HG03064 (cell line): ENCODE measurements around the gene ZFP57.
"Not testable (repeated sequence)": the region's sequence is repeated elsewhere in the genome, so short reads cannot be mapped to it uniquely, and the experiment has no call there.

Experiments used
- ATAC-seq: cut with Tn5 transposase; IDR thresholded peaks from one replicate; pipeline ENCODE4 v1.9.1; 2021; ENCODE audit warnings: low read depth; ENCODE audit not compliant: unreplicated experiment

Gene ZFP57

DNA sequence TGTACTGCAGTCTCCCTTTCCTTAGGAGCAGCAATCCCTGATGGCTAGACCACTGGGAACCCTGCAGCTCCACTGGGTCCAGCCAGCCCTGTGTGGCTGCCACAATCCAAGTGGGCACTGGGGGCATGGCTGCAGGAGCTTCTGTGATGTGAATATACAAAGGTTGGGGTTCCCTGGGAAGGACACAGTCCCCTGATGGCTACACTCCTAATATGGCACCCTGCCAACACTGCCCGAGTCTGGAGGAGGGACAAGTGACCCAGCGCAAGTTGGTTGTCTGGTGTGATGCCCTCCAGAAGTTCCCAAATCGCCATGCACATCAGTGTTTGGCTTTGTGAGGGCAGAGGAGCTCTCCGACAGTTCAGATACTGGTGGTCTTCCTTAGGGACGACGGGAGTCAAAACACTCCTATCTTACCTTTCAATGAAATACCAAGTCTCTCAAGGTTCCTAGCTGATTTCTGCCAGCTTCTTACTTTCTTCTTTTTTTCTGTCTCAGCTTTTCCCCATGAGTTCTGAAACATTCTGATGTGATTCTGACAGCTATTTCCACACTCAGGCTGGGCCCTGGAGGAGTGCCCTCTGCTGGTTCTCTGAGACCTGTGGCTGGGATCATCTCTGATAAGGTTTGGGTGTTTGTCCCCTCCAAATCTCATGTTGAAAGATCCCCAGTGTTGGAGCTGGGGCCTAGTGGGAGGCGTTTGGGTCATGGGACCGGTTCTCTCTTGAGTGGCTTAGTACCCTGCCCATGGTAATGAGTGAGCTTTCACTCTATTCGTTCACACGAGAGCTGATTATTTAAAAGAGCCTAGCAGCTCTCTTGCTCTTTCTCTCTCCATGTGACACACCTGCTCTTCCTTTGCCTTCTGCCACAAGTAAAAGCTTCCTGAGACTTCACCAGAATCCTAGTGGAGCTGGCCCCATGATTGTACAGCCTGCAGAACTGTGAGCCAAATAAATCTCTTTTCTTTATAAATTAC is 15.5 kb upstream of the ZFP57 start:
- no peak for ATAC-seq

DNA sequence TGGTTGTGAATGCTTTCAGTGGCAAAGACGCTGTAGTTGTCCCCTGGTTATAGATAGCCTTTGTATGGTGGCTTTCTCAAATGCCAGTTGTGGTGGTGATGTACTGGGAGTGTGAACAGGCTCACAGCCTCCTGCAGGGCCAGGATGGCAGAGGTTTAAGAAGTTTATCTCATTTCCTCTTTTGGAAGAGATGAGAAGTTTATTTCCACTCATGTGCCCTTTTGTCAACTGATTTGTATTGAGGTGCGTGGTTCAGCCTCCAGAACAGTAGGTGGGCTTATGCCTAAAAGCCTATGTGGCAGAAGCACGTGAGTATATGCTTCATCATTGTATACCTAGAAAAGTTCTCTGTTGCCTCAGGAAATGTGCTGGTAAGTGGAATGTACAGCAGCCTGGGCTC is 13.7 kb upstream of the ZFP57 start:
- no peak for ATAC-seq

DNA sequence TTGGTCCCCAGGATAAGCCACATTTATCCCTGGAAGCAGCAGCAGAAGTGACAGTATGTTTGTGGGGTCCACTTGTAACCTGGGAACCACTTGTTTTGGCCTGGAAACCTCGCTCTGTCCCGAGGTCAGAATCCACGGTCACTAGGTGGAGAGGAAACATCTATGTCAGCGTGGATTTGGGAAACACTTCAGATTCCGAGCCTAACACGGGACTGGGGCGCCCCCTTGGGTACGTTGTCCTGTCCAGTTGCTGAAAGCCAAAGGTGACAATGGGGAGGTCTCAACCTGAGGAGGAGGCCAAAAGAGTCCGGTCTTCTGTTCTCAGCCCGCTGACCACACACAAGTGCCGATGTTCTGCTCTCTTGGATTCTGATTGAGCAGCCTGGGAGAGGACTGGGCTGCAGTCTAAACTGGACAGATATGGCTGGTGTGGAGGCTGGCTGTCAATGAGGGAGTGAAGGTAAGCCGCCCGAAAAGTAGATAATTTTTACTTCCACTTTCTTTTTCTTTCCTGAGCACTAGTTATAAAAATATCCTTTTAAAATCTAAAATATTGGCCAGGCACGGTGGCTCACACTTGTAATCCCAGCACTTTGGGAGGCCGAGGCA is 4.9 kb upstream of the ZFP57 start:
- no peak for ATAC-seq

DNA sequence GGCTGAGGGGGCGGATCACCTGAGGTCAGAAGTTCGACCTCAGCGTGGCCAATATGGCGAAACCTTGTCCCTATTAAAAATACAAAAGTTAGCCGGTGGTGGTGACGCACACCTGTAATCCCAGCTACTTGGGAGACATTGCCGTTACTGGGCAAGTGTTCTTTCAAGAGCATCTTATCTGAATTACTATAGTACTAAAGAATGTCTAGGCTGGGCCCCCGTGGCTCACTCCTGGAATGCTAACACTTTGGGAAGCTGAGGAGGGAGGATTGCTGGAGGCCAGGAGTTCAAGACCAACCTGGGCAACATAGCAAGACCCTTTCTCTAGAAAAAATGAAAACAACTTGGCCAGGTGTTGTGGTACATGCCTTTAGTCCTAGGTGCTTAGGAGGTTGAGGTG is 859 bp upstream of the ZFP57 start:
- no peak for ATAC-seq

DNA sequence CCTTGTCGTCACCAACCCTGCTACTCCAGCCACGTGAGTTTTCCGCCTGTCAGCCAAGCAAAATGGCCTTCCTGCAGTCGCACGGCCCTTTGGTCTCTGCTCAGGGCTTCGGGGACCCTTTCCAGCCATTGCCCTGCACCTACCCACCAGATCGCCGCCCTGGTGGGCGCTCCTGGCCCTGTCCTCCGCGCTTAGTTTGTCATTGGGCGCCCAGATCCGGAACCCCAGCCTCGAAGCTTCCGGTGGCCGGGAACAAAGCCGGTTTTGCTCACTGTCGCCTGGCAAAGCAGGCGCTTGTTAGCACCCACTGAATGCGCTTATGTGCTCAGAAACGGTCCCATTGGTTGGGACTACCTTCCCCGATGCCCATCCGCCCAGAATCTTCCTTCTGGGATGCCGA is 536 bp downstream of the ZFP57 start:
- no peak for ATAC-seq

DNA sequence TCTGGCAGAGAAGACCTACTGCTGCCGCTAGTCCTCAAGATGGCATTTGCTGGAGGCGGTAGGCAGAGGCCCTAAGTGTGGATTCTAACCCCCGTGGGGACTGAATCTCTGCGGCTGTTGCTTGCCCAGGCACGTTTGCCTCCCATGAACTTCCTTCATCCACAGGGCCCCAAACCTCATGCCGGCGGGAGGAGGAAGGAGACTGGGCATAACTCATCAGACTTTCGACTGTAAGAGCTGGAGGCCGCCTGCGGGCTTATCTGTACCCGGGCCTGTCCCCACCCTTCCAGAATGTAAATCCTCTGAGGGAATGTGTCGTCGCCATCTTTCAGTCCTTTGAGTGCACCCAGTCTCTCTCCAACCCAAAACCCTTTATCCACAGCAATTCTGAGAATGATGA is 990 bp downstream of the ZFP57 start:
- no peak for ATAC-seq

DNA sequence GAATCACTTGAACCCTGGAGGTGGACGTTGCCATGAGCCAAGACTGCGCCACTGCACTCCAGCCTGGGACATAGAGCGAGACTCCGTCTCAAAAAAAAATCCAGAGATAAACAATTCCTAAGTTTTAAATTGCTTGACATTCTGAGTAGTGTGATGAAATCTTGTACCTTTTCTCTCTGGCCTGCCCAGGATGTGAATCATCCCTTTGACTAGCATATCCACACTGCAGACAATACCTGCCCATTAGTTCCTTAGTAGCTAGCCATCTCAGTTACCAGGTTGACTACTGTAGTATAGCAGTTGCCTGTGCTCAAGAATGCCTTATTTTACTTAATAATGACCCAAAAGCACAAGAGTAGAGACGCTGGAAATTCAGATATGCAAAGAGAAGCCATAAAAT is 2.8 kb downstream of the ZFP57 start:
- no peak for ATAC-seq

DNA sequence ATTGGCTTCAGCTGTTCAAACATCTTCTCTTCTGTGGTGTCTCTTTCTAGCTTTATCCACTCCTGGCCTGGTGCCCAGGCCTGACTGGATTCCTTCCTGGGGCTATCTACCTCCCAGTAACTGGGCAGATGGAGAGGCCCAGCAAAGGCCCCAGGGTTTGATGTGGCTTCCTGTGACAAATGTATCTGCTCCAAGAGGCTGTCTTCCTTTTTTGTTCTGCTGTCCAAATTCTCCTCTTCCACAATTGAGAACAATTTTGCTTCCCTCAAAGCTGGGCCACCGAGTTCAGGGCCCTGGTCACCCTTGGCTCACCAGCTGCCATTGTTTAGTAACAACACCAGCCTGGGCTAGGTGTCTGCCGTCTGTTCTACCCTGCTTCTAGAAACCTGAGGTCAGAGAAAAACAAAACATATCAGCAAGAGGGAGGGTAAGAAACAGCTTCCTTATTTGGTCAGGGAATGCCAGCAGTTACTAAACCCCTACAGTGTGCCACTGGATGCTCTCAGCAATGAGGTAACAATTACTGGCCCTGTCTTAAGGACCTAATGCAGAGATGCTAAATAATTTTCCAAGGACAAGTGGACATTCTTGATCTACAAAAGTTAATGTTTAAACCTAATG is 3.9 kb downstream of the ZFP57 start:
- ATAC-seq = no peak

DNA sequence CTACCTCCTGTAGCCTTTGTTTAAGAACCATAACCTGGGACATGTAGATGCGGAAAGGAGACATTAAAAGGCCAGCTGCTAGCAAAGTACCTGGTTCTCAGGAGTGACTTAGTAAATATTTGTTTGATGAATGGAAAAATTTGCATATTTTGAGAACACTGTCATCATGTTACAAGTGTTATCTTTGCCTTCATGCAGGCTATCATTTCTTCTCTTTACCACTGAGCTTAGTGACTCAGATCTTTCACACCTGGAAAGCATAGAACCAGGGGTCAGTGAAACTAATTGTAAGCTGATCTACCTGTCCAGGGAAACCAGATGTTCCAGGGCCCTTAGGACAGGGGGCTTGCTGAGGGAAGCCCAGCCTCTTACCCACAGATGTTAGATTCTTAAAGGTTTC is 5.4 kb downstream of the ZFP57 start:
- ATAC-seq = no peak

DNA sequence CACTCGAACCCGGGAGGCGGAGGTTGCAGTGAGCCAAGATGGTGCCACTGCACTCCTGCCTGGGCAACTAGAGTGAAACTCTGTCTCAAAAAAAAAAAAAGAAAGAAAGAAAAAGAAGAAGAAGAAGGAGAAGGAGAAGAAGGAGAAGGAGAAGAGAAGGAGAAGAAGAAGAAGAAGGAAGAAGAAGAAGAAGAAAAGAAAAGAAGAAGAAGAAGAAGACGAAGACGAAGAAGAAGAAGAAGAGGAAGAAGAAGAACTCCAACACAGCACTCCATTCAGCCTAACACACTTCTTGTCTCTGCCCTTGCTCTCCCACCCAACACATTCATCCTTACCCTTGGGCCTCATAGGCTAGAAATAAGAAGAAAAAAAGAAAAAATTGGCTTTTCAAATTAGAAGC is 6.9 kb downstream of the ZFP57 start:
- no peak for ATAC-seq

DNA sequence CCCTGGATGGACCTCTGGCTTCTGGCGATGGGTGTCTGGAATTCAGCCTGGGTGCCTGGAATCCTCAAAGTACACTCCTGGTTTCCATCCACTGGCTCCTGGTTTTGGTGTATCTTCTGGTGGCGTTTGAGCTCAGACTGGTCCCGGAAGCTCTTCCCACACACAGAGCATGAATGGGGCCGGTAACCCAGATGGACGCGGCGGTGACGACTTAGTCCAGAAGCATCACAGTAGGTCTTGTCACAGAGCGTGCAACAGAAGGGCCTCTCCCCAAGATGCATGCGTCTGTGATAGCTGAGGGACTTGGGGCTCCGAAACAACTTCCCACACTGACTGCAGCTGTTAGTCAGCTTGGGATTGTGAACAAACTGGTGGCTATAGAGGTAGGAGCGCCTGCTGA is 7.8 kb downstream of the ZFP57 start:
- ATAC-seq = no peak

DNA sequence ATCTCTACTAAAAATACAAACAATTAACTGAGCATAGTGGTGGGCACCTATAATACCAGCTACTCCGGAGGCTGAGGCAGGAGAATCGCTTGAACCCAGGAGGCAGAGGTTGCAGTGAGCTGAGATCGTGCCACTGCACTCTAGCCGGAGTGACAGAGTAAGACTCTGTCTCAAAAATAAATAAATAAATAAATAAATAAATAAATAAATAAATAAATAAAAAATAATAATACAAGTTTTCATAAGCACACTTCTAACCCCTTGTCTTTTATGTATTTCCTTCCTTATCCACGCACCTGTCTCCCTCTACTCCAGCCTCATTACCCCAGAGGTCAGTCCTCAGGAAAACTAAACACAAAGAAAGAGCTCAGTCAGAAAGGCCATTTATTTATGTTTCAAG is 8.8 kb downstream of the ZFP57 start:
- ATAC-seq = not testable (repeated sequence)

DNA sequence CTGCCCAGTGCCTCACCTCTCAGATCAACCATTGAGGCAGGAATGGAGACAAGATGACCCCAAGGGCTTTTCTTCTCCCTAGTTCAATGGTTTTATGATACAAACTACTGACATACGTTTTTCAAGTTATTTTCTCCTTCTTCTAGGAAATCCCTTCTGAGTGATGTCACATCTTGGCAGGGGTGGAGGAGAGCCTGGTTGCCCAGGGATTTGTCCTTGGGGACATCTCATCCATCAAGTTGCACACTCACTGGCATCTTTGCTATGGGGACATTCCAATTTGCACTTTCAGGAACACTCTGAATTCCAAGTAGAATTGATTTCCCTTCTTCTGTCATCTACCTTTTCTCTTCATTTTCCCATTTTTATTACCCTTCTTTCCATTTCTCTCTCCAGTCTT is 9.9 kb downstream of the ZFP57 start:
- ATAC-seq = no peak

DNA sequence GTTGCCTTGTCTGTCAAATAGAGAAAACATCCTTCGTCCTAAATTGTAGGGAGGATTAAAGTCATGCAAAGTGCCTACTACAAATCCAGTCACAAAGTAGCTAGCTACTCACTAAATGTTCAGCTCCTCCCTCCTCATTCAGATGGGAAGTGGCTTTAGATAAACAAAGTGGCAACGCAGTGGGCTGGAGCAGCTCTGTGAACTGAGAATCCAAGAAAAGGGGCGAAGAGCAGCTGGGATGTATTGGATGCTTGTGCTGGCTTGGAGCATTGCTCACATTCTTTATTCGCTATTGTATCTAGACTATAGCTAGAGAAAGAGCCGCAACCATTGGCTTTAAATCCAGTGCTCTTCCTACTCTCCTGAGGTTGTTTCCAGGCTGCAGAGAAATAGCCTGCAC is 13.8 kb downstream of the ZFP57 start:
- no peak for ATAC-seq

DNA sequence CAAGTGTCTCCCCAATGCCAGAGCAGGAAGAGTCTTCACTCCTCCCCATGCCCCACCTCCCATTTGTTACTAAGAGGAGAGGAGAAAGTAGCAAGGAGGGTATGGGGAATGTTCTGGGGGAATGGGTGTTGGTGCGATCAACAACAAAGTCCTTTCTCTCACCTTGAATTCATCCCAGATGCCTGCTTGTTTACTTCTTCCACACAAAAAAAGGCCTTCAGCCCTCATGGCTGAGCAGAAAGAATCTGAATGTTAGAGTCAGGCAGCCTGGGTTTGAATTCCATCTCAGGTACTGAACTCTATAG is 14.2 kb downstream of the ZFP57 start:
- no peak for ATAC-seq

DNA sequence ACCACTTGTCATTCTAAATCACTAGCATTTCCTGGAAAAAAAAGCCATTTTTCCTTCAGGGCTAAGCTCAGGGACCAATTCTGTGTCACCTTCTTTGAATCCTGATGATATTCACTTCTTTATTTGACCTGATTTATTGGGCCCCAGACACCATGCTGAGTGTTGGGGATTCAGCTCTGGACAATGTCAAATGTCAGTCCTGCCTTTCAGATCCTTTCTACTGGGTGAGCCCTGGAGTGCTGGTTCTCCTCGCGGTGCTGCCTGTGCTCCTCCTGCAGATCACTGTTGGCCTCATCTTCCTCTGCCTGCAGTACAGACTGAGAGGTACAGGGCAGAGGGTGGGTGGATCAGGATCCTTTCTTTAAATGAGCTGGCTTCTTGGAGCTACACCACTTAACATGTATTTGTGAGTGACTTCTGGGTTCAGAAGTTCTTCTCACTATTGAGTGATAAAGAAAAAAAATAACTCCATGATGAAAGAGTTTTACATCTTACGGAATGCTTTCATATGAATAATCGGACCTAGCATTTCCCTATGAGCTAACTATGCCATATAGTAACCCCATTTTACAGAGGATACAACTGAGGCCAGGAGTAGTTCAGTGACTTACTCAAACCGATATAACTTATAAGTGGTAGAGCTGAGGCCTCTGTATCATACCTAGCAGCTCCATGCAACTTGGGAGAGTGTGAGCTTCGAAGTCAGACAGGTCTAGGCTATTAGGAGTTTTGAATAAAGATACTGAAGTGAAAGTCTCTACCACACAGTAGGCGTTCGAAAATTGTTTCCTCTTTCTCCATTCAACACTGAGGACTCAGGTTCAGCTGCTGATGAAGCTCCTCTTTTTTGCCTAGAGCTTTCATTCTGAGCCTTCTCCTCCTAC is 14.8 kb downstream of the ZFP57 start:
- ATAC-seq = no peak

DNA sequence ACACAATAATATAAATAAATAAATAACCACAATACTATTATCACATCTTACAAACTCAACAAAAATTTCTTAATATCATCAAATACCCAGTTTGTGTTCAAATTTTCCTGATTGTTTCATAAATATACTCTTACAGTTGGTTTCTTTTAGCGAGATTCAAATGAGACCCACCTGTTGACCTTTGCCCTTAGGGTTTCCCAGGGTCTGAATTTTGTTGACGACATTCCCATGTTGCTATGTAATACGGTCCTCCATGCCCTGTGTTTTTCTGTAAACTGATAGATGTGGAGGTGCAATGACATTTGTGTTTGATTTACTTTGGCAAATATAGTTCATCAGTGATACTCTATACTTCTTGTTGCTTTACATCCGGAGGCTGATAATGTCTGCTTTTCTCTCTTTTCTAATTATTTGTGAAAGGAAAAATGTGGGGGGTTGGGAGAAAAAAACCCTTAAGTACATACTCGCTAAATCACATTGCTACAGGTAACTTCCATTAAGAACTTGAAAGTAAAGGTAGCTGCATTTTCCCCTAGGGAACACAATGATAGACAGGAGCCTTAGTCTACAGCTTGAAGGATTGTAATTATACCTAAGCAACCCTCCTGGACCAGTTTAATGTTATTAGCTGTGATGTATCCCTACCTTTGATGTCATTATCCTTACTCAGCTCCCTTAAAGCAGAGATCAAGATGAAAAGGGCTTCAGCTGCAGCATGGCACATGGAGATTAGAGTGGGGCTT is 17.5 kb downstream of the ZFP57 start:
- ATAC-seq = no peak

DNA sequence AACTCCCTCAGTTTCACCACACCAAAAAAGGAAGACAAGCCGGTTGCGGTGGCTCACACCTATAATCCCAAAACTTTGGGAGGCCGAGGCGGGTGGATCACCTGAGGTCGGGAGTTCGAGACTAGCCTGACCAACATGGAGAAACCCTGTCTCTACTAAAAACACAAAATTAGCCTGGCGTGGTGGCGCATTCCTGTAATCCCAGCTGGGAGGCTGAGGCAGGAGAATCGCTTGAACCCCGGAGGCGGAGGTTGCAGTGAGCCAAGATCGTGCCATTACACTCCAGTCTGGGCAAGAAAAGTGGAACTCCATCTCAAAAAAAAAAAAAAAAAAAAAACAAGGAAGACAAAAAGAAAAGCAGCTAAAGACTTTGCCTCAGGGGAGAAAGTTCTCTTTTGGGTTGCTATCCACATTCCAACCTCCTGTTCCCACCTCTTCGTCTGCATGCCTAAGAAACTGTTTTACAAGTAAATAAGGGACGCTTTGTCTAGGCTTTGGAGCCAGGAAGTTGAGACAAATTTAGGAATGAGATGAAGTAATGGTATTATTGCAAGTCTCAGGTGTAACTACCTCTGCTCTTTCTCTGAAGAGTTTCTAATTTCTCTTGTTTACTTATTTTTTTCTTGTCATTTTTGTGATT is 19.3 kb downstream of the ZFP57 start:
- ATAC-seq = not testable (repeated sequence)

DNA sequence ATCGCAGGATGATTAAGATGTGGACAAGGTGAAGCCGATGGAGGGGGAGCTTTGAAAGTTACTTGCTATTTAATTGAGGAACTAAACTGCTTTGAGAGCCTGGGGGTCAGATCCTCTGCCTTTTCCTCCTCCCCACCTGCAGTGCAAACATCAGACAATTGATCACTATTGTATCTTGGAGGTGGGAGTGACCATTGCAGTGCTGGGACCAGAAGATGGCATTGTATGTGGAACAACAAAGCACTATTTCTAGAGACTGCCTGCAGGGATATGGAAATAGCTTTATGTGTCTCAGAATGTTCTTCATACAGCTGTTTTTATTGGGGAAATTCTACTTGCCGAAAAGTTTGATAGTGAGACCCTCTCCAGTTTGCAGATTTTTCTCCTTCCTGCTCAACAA is 19.9 kb downstream of the ZFP57 start:
- ATAC-seq = no peak

DNA sequence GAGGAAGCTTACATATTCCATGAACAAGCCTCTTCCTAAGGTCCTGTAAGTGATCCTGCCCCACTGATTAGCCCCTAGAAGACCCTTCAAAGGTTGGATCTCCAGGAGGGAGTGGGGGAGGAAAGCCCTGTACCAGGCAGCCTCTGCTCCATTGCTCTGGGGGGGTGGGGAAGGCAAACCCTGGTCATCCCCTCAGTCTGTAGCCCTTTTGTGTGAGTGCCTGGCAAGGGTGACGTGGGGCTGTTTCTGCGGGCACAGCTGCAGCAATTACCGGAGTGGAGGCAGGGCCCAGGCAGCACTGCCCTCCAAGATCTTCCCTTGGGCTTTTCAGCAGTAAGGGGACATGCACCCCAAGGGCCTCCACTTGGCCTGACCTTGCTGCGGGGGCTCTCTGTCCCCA is 24.2 kb downstream of the ZFP57 start, which contains the start of gene MOG:
Gene MOG, plus strand, starts transcription at position 295 of the 400 bp plus-strand sequence. CDS start 118 bp downstream, outside the sequence.
- no peak for ATAC-seq
